Suprapubic skin (tissue), 4 donors: Measurements from ENCODE around the gene RNF166.

Experiments
- EP300 ChIP-seq: sonication (generic); formaldehyde crosslinking; IDR thresholded peaks from one replicate; pipeline ENCODE4 v1.6.1; 2017; ENCODE audit warnings: antibody characterized with exemption
- POLR2A ChIP-seq, 2 donors: fragments of 450-650 bp; IDR thresholded peaks; one replicate each; pipeline ENCODE4 v1.6.1; 2017; ENCODE audit warnings: antibody characterized with exemption in 2 of 2, mild to moderate bottlenecking in 2 of 2, moderate library complexity in 2 of 2
- POLR2AphosphoS5 ChIP-seq, 3 donors: sonication (generic); formaldehyde crosslinking; IDR thresholded peaks; one replicate each; pipeline ENCODE4 v1.6.1; 2017; ENCODE audit warnings: antibody characterized with exemption in 3 of 3
- TF ChIP-seq, protein P1 (sequence below), 2 donors: fragments of 200-600 bp in 1 of 2; fragments of 450-650 bp in 1 of 2; sonication (generic) in 1 of 2; IDR thresholded peaks; one replicate each; pipeline ENCODE4 v1.5.1; 2016 to 2019; ENCODE audit warnings: antibody characterized with exemption in 2 of 2, mild to moderate bottlenecking in 1 of 2, moderate library complexity in 1 of 2

- TF ChIP-seq POLR2A (IDR thresholded peaks at IDR 0.05) (no peak), EP300 (no peak), POLR2AphosphoS5 (IDR thresholded peaks at IDR 0.05) (no peak)
- TF ChIP-seq, protein P1, sequence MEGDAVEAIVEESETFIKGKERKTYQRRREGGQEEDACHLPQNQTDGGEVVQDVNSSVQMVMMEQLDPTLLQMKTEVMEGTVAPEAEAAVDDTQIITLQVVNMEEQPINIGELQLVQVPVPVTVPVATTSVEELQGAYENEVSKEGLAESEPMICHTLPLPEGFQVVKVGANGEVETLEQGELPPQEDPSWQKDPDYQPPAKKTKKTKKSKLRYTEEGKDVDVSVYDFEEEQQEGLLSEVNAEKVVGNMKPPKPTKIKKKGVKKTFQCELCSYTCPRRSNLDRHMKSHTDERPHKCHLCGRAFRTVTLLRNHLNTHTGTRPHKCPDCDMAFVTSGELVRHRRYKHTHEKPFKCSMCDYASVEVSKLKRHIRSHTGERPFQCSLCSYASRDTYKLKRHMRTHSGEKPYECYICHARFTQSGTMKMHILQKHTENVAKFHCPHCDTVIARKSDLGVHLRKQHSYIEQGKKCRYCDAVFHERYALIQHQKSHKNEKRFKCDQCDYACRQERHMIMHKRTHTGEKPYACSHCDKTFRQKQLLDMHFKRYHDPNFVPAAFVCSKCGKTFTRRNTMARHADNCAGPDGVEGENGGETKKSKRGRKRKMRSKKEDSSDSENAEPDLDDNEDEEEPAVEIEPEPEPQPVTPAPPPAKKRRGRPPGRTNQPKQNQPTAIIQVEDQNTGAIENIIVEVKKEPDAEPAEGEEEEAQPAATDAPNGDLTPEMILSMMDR (IDR thresholded peaks at IDR 0.05), result no peak
These were observed 40.3 kb upstream of the RNF166 start for GRCh38 chr16:88746506-88746905.
